ENCODE data around the gene AK8. TPM values are rescaled to one million over a fixed set of nuclear protein-coding genes. Genes with fewer than 3 reads are reported as not detected.

Gene AK8
- total RNA-seq, 1 donor from 2014 or later = 0.13 TPM

GRCh38 chr9:132887181-132888120 is 9.4 kb upstream of the AK8 start:
- DNase-seq (ENCODE audit: low read depth) = no peak

GRCh38 chr9:132886334-132886725 is 8.2 kb upstream of the AK8 start:
- DNase-seq (ENCODE audit: low read depth) = no peak

- DNase-seq (ENCODE audit: low read depth) = no peak
These were observed 7.7 kb upstream of the AK8 start for GRCh38 chr9:132885720-132886333.

GRCh38 chr9:132883349-132884294 is 5.5 kb upstream of the AK8 start:
- no peak for DNase-seq (ENCODE audit: low read depth)

GRCh38 chr9:132882616-132883015 is 4.5 kb upstream of the AK8 start:
- no peak for DNase-seq (ENCODE audit: low read depth)

GRCh38 chr9:132881826-132882225 is 3.7 kb upstream of the AK8 start:
- no peak for DNase-seq (ENCODE audit: low read depth)

GRCh38 chr9:132880324-132880661 is 2.2 kb upstream of the AK8 start:
- DNase-seq (ENCODE audit: low read depth) = no peak

- DNase-seq (ENCODE audit: low read depth) = no peak
These were observed 1.6 kb upstream of the AK8 start for GRCh38 chr9:132879457-132880323.

- DNase-seq (ENCODE audit: low read depth) = peak; percentile 51
These were observed 792 bp upstream of the AK8 start, which contains the start of gene SPACA9 for GRCh38 chr9:132878695-132879456. Gene SPACA9 (plus strand): TSS chr9:132878898. CDS start chr9:132883948, 5,050 bp downstream.

GRCh38 chr9:132877458-132877823 is 643 bp downstream of the AK8 start:
- DNase-seq (ENCODE audit: low read depth) = no peak

GRCh38 chr9:132876849-132877248 is 1.2 kb downstream of the AK8 start:
- DNase-seq (ENCODE audit: low read depth) = no peak

- DNase-seq (ENCODE audit: low read depth) = no peak
These were observed 2.9 kb downstream of the AK8 start for GRCh38 chr9:132875159-132875558.

- DNase-seq (ENCODE audit: low read depth) = no peak
These were observed 4.7 kb downstream of the AK8 start for GRCh38 chr9:132873403-132873802.

- no peak for DNase-seq (ENCODE audit: low read depth)
These were observed 8.8 kb downstream of the AK8 start for GRCh38 chr9:132869266-132869665.

- DNase-seq (ENCODE audit: low read depth) = no peak
These were observed 11.2 kb downstream of the AK8 start for GRCh38 chr9:132866898-132867297.

- DNase-seq (ENCODE audit: low read depth) = no peak
These were observed 13.4 kb downstream of the AK8 start for GRCh38 chr9:132864691-132865090.

- DNase-seq (ENCODE audit: low read depth) = no peak
These were observed 13.8 kb downstream of the AK8 start for GRCh38 chr9:132864277-132864676.

GRCh38 chr9:132863096-132863495 is 15.0 kb downstream of the AK8 start:
- no peak for DNase-seq (ENCODE audit: low read depth)

- DNase-seq (ENCODE audit: low read depth) = no peak
These were observed 15.6 kb downstream of the AK8 start for GRCh38 chr9:132862533-132862932.

GRCh38 chr9:132861666-132862065 is 16.4 kb downstream of the AK8 start:
- no peak for DNase-seq (ENCODE audit: low read depth)

All from myocyte (in vitro differentiated cells).